ENCODE results near the gene CUL3.

DNA sequence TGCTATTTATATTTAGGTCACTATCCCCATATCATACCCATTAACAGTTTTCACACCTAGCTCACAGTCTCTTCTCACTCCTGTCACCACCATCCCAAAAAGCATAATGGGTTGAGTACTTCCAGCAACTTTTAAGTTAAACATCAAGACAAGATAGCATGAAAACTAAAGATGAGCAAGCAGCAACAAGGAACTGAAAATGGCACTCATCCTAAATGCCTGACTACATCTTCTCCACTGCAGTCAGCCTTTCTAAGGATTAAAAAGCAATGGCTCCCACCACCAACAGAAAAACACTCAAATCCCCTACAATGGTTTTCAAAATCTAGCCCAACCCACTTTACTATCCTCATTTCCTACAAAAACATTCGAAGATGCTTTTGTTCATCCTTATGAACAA, 38.2 kb downstream of the CUL3 start:
- TF ChIP-seq, protein P1, sequence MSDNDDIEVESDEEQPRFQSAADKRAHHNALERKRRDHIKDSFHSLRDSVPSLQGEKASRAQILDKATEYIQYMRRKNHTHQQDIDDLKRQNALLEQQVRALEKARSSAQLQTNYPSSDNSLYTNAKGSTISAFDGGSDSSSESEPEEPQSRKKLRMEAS (IDR thresholded peaks at IDR 0.05), result no peak
- no peak for TF ChIP-seq RFX5 (IDR thresholded peaks at IDR 0.05; ENCODE audit: borderline replicate concordance, low read depth, low read length)
- TF ChIP-seq, protein P2, sequence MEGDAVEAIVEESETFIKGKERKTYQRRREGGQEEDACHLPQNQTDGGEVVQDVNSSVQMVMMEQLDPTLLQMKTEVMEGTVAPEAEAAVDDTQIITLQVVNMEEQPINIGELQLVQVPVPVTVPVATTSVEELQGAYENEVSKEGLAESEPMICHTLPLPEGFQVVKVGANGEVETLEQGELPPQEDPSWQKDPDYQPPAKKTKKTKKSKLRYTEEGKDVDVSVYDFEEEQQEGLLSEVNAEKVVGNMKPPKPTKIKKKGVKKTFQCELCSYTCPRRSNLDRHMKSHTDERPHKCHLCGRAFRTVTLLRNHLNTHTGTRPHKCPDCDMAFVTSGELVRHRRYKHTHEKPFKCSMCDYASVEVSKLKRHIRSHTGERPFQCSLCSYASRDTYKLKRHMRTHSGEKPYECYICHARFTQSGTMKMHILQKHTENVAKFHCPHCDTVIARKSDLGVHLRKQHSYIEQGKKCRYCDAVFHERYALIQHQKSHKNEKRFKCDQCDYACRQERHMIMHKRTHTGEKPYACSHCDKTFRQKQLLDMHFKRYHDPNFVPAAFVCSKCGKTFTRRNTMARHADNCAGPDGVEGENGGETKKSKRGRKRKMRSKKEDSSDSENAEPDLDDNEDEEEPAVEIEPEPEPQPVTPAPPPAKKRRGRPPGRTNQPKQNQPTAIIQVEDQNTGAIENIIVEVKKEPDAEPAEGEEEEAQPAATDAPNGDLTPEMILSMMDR (IDR thresholded peaks at IDR 0.05; ENCODE audit: control extremely low read depth in 1 of 3, insufficient read depth in 1 of 3, low read depth in 1 of 3, low read length in 3 of 3), result no peak
- TF ChIP-seq ZNF274 (IDR thresholded peaks at IDR 0.05; ENCODE audit: borderline replicate concordance, extremely low read depth, low read length), result no peak
- TF ChIP-seq EZH2 (IDR thresholded peaks at IDR 0.05; ENCODE audit: low read depth, low read length, severe bottlenecking), result no peak
- TF ChIP-seq POLR2AphosphoS5 (IDR thresholded peaks at IDR 0.05; ENCODE audit: low read depth, low read length), result no peak
- no peak for TF ChIP-seq GABPA (IDR thresholded peaks at IDR 0.05; ENCODE audit: borderline replicate concordance, insufficient read depth, low read length)
- TF ChIP-seq CEBPB (IDR thresholded peaks at IDR 0.05; ENCODE audit: low read depth, low read length), result no peak
- TF ChIP-seq RBBP5 (IDR thresholded peaks at IDR 0.05; ENCODE audit: borderline replicate concordance, low read depth, low read length), result no peak
- TF ChIP-seq, protein P3, sequence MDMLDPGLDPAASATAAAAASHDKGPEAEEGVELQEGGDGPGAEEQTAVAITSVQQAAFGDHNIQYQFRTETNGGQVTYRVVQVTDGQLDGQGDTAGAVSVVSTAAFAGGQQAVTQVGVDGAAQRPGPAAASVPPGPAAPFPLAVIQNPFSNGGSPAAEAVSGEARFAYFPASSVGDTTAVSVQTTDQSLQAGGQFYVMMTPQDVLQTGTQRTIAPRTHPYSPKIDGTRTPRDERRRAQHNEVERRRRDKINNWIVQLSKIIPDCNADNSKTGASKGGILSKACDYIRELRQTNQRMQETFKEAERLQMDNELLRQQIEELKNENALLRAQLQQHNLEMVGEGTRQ (IDR thresholded peaks at IDR 0.05; ENCODE audit: low read length), result no peak
- no peak for TF ChIP-seq EP300 (IDR thresholded peaks at IDR 0.05; ENCODE audit: borderline replicate concordance in 1 of 2, low read depth in 2 of 2, low read length in 2 of 2)
- TF ChIP-seq GTF2F1 (IDR thresholded peaks at IDR 0.05; ENCODE audit: borderline replicate concordance, low read depth, low read length), result no peak

Data from H1 (cell line).